ENCODE results near the gene CENPA.

CENPA gene

DNA sequence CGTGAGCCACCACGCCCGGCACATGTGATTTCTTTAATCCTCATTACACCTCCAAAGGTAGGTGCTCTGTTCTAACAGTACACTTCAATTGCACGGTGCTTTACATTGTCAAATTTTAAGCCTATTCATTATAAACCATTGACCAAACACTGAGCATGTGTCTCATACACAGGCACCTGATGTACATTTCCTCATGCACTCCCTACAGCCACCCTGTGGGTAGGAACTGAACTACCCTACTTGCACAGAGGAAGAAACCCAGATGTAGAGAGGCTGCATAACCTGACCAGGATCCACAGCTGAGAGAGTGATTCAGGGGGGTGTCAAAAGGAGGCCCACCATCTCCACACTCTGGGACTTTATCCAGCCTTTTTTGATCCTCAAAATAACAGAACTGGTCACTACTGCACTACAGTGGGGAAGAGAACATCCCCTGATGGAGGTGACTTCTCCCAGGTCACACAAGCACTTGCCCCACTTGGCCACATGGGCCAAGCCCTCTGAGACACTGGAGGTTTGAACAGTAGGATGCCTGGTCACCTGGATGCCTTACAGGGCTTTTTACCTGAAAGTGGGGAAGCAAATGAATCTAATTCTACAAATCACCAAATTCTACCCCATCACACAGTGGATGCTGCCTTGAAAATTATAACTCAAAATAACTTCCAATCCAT is 55.2 kb downstream of the CENPA start:
- H3K27me3 Mint-ChIP-seq = peaks cover 46% of the 10 kb centered on the region
- ATAC-seq = peak; percentile 67
- H3K4me3 Mint-ChIP-seq = no peak overlapping the region
- no peak for DNase-seq
- no peaks in the 10 kb centered on the region for H3K4me1 Mint-ChIP-seq
- H3K27ac Mint-ChIP-seq = no peak overlapping the region
- H3K9me3 Mint-ChIP-seq = no peaks in the 10 kb centered on the region

DNA sequence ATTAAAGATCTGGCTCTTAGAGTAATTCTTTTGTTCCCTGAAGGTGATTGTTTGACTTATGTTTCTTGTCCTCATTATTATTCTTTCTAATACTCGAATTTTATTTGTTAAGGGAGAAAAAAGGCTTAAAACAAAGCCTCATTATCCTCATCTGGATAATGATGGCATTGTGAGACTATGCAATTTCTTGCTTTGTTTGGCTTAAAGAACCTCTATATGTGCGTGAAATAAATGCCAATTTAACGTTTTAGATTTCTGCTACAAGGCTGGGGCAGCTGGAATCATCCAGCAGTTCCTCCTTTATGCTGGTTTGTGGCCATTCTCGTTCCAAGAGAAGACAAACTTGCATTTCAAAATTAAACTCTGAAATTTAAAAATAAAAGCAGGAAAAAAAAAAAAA is 57.2 kb downstream of the CENPA start:
- Mint-ChIP-seq H3K4me1 (peaks cover 14% of the 10 kb centered on the region), H3K27ac (no peak overlapping the region), H3K9me3 (no peaks in the 10 kb centered on the region), H3K4me3 (no peak overlapping the region), H3K27me3 (peaks cover 54% of the 10 kb centered on the region)
- no peak for DNase-seq
- no peak for ATAC-seq
